Neural crest cell (in vitro differentiated cells): Measurements from ENCODE around the gene CD302. TPM values are rescaled to one million over a fixed set of nuclear protein-coding genes. Genes with fewer than 3 reads are reported as not detected.

Experiments used
- DNase-seq: peaks from one replicate; pipeline ENCODE4 v3.0.0; 2021; ENCODE audit warnings: low read depth, mixed read lengths, low spot score
- H3K27ac Mint-ChIP-seq: one replicate; pipeline ENCODE4 v1.8.0; 2021; ENCODE audit warnings: mild to moderate bottlenecking, mixed read lengths; ENCODE audit not compliant: unreplicated experiment
- H3K27me3 Mint-ChIP-seq: 2 replicates; pipeline ENCODE4 v1.8.0; 2021; ENCODE audit warnings: low read depth, mild to moderate bottlenecking, mixed read lengths
- H3K36me3 Mint-ChIP-seq: 2 replicates; pipeline ENCODE4 v1.8.0; 2021; ENCODE audit warnings: low read depth, mild to moderate bottlenecking, mixed read lengths
- H3K4me1 Mint-ChIP-seq: 2 replicates; pipeline ENCODE4 v1.8.0; 2021; ENCODE audit warnings: mixed read lengths
- H3K4me3 Mint-ChIP-seq: one replicate; pipeline ENCODE4 v1.8.0; 2021; ENCODE audit warnings: mild to moderate bottlenecking, mixed read lengths
- H3K9me3 Mint-ChIP-seq: 2 replicates; pipeline ENCODE4 v1.8.0; 2021; ENCODE audit warnings: mixed read lengths
- total RNA-seq: library from RNA; stranded (reverse); gene quantifications from 2 replicates; pipeline ENCODE4 v1.2.1, GENCODE V29; 2021
- TF ChIP-seq, protein P1 (sequence below): fragments of 200-600 bp; sonication (generic); conservative IDR thresholded peaks from 2 replicates; pipeline ENCODE4 v1.5.0; 2021; ENCODE audit warnings: antibody characterized with exemption, mild to moderate bottlenecking

The CD302 gene
- total RNA-seq, 1 donor from 2014 or later: 1.0 TPM

DNA sequence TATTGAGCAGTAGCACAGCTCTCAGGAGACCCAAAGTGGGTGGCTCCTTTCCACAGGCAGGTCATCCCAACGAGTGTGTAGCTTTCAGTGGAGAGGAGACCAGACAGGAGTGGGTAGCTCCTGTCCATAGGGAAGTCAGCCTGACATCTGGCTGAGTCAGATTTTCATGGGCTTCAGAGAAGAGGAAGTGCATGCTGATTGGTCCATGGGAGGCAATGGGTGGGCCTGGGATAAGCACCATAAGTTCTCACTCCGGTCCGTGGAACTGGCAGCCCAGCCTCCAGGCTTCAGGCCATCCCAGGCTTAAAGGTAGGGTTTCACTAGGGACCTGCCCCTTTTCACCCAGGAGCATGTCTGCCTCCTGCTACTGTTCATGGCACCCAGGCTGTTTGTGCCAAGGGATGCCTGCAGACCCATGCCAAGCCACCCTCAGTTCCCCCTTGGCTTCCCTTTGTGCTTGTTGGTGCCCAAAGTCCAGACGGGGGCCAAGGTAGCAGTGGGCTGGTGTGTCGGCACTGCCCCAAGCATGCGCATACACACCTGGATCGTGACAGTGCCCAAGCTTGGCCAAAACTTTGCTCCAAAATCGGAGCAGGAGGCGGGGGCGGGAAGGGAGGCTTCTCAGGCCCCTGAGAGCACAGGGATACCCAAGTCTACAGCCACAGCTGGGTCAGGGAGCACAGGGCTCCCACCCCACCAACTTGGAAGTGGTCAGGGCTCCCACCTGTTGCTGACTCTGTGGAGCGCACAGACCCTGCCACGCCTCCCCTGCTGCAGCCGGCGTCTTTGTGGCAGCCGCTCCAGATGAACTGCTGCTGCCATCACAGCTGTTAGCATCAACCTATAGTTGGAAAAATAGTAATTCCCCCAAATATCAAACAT lies 59.3 kb downstream of the CD302 start:
- H3K4me1 Mint-ChIP-seq: no peaks in the 10 kb centered on the region
- peaks cover 23% of the 10 kb centered on the region for H3K36me3 Mint-ChIP-seq
- no peak overlapping the region for H3K4me3 Mint-ChIP-seq
- no peaks in the 10 kb centered on the region for H3K9me3 Mint-ChIP-seq
- H3K27me3 Mint-ChIP-seq: no peaks in the 10 kb centered on the region
- peak overlapping the region; percentile 67 for H3K27ac Mint-ChIP-seq
- TF ChIP-seq, protein P1, sequence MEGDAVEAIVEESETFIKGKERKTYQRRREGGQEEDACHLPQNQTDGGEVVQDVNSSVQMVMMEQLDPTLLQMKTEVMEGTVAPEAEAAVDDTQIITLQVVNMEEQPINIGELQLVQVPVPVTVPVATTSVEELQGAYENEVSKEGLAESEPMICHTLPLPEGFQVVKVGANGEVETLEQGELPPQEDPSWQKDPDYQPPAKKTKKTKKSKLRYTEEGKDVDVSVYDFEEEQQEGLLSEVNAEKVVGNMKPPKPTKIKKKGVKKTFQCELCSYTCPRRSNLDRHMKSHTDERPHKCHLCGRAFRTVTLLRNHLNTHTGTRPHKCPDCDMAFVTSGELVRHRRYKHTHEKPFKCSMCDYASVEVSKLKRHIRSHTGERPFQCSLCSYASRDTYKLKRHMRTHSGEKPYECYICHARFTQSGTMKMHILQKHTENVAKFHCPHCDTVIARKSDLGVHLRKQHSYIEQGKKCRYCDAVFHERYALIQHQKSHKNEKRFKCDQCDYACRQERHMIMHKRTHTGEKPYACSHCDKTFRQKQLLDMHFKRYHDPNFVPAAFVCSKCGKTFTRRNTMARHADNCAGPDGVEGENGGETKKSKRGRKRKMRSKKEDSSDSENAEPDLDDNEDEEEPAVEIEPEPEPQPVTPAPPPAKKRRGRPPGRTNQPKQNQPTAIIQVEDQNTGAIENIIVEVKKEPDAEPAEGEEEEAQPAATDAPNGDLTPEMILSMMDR: no peak
- DNase-seq: no peak

DNA sequence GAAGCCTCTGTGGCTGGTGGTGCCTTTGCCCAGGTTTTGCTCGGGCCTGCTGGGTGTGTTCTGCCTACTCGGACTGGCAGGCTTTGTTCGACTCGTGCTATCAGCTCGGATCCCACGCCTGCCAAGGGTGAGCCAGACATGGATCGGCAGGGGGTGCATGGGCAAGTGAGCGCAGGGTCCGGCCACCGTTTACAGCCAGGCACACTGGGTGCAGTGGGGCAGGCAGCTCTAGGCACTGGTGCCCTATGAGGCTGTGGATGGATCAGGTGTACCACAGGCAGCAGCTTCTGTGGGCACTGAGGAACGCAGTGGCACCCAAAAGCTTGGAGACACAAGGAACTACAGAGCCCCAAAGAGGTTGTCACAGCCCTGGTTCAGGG lies 60.1 kb downstream of the CD302 start:
- TF ChIP-seq, protein P1: no peak
- H3K36me3 Mint-ChIP-seq: peaks cover 20% of the 10 kb centered on the region
- H3K4me3 Mint-ChIP-seq: no peak overlapping the region
- DNase-seq: no peak
- H3K9me3 Mint-ChIP-seq: no peaks in the 10 kb centered on the region
- H3K27me3 Mint-ChIP-seq: no peaks in the 10 kb centered on the region
- no peaks in the 10 kb centered on the region for H3K4me1 Mint-ChIP-seq
- H3K27ac Mint-ChIP-seq: peak overlapping the region; percentile 67

DNA sequence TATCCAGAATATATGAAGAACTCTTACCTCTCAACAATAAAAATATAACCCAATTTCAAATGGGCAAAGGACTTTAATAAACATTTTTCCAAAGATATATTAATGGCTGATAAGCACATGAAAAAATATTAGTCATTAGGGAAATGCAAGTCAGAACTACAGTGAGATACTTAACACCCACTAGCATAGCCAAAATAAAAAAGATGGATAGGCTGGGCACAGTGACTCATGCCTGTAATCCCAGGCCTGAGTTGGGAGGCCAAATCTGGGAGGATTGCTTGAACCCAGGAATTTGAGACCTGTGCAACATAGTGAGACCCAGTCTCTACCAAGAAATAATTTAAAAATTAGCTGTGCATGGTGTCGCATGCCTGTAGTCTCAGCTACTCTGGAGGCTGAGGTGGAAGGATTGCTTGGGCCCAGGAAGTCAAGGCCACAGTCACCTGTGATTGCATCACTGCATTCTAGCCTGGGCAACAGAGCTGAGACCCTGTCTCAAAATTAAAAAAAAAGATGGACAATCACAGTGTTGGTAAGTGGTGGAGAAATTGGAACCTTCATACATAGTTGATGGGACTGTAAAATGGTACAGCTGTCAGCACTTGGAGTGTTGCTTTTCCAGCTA lies 60.6 kb downstream of the CD302 start:
- Mint-ChIP-seq H3K9me3 (no peaks in the 10 kb centered on the region), H3K27me3 (no peaks in the 10 kb centered on the region), H3K4me1 (no peaks in the 10 kb centered on the region), H3K36me3 (peaks cover 19% of the 10 kb centered on the region), H3K4me3 (no peak overlapping the region), H3K27ac (no peak overlapping the region)
- TF ChIP-seq, protein P1: no peak
- no peak for DNase-seq

DNA sequence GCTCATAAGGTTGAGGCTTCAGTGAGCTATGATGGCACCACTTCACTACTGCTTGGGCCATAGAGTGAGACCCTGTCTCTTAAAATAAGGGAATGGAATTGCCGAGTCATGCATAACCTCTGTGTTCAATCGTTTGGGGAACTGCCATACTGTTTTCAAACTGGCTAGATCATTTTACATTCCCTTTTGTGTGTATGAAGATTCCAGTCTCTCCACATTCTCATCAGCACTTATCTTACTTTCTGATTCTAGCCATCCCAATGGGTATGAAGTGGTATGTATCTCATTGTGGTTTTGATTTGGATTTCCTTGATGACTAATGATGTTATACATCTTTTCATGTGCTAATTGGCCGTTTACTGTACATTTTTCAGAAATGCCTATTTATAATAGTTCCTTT lies 62.0 kb downstream of the CD302 start:
- no peaks in the 10 kb centered on the region for H3K27me3 Mint-ChIP-seq
- H3K27ac Mint-ChIP-seq: no peak overlapping the region
- peaks cover 16% of the 10 kb centered on the region for H3K36me3 Mint-ChIP-seq
- H3K9me3 Mint-ChIP-seq: no peaks in the 10 kb centered on the region
- no peaks in the 10 kb centered on the region for H3K4me1 Mint-ChIP-seq
- TF ChIP-seq, protein P1: no peak
- no peak overlapping the region for H3K4me3 Mint-ChIP-seq
- no peak for DNase-seq

DNA sequence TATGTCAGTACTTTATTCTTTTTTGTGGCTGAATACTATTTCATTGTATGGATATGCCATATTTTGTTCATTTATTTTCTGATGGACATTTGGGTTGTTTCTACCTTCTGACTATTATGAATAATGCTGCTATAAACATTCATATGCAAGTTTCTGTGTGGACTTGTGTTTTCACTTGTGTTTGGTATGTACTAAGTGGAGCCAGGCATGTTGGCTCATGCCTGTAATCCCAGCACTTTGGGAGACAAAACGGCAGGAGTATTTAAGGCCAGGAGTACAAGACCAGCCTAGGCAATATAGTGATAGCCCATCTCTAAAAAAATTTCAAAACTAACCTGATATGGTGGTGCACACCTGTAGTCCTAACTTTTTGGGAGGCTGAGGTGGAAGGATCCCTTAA lies 62.4 kb downstream of the CD302 start:
- no peaks in the 10 kb centered on the region for H3K9me3 Mint-ChIP-seq
- H3K36me3 Mint-ChIP-seq: peaks cover 20% of the 10 kb centered on the region
- DNase-seq: no peak
- H3K27me3 Mint-ChIP-seq: no peaks in the 10 kb centered on the region
- no peaks in the 10 kb centered on the region for H3K4me1 Mint-ChIP-seq
- H3K4me3 Mint-ChIP-seq: no peak overlapping the region
- H3K27ac Mint-ChIP-seq: no peak overlapping the region
- TF ChIP-seq, protein P1: no peak
